Measurements from ENCODE around the gene METTL16.

Gene METTL16

GRCh38 chr17:2414446-2415064 is 97.1 kb downstream of the METTL16 start:
- H3K27ac ChIP-seq: no peak overlapping the region
- no peak for TF ChIP-seq CTCF (conservative IDR thresholded peaks at IDR 0.05)
- no peak for TF ChIP-seq ZFX (IDR thresholded peaks at IDR 0.05)

GRCh38 chr17:2412561-2413021 is 99.1 kb downstream of the METTL16 start:
- TF ChIP-seq ZFX (IDR thresholded peaks at IDR 0.05): no peak
- no peak for TF ChIP-seq CTCF (conservative IDR thresholded peaks at IDR 0.05)
- H3K27ac ChIP-seq: no peak overlapping the region

- no peak for TF ChIP-seq CTCF (conservative IDR thresholded peaks at IDR 0.05)
- no peak for TF ChIP-seq ZFX (IDR thresholded peaks at IDR 0.05)
These were observed 100.7 kb downstream of the METTL16 start for GRCh38 chr17:2410951-2411350.

GRCh38 chr17:2406903-2407790 is 104.5 kb downstream of the METTL16 start:
- no peak for TF ChIP-seq CTCF (conservative IDR thresholded peaks at IDR 0.05)
- TF ChIP-seq ZFX (IDR thresholded peaks at IDR 0.05): no peak
- no peak overlapping the region for H3K27ac ChIP-seq

More at GRCh38 chr17:2410951-2411350, 100.7 kb downstream of the METTL16 start:
- no peak overlapping the region for H3K27ac ChIP-seq

GRCh38 chr17:2406271-2406902 is 105.3 kb downstream of the METTL16 start:
- H3K27ac ChIP-seq: no peak overlapping the region

GRCh38 chr17:2405247-2405926 is 106.3 kb downstream of the METTL16 start:
- no peak overlapping the region for H3K27ac ChIP-seq
- no peak for TF ChIP-seq CTCF (conservative IDR thresholded peaks at IDR 0.05)
- no peak for TF ChIP-seq ZFX (IDR thresholded peaks at IDR 0.05)

More at GRCh38 chr17:2406271-2406902, 105.3 kb downstream of the METTL16 start:
- TF ChIP-seq ZFX (IDR thresholded peaks at IDR 0.05) (no peak), CTCF (conservative IDR thresholded peaks at IDR 0.05) (no peak)

All from C4-2B (cell line).